Measurements from ENCODE around the gene PEF1. TPM values are rescaled to one million over a fixed set of nuclear protein-coding genes. Genes with fewer than 3 reads are reported as not detected.

Gene PEF1
- total and polyA plus RNA-seq, 4 donors: 75.1 to 103 (median 80.8) TPM

GRCh38 chr1:31669786-31670592 is 25.3 kb upstream of the PEF1 start:
- WGBS, 2 donors: 8% methylated on average over 30 of the region's 30 CpGs
- Histone ChIP-seq H3K36me3 (ENCODE audit: control insufficient read depth in 4 of 4, insufficient read depth in 4 of 4, low read length in 4 of 4) (peaks cover 0 to 38% (median 8%) of the 10 kb centered on the region in 4 donors), H3K9ac (ENCODE audit: insufficient read depth in 1 of 2, low read length in 2 of 2) (peak overlapping the region; percentile 26 to 65), H3K27ac (ENCODE audit: low read depth in 1 of 2, low read length in 1 of 2) (peak overlapping the region; percentile 14 to 25), H3K9me3 (ENCODE audit: control insufficient read depth in 4 of 4, insufficient read depth in 3 of 4, low read length in 3 of 4) (no peaks in the 10 kb centered on the region), H3K4me3 (no peak overlapping the region), H3K4me1 (ENCODE audit: control insufficient read depth in 5 of 5, insufficient read depth in 5 of 5, low read length in 5 of 5) (peaks cover 0 to 29% (median 15%) of the 10 kb centered on the region in 5 donors), H3K27me3 (ENCODE audit: control insufficient read depth in 3 of 3, insufficient read depth in 3 of 3, low read length in 2 of 3) (no peaks in the 10 kb centered on the region)
- DNase-seq (peak; percentile 79 to 88 (median 82)), ATAC-seq (ENCODE audit: insufficient read depth, low FRiP score) (peak; percentile 28)
- no peak for TF ChIP-seq CTCF (IDR thresholded peaks at IDR 0.05; ENCODE audit: control extremely low read depth, extremely low read depth)

- ATAC-seq (ENCODE audit: insufficient read depth, low FRiP score): no peak
- Histone ChIP-seq H3K27ac (ENCODE audit: low read depth in 1 of 2, low read length in 1 of 2) (peak overlapping the region; percentile 19 to 25), H3K9ac (ENCODE audit: insufficient read depth in 1 of 2, low read length in 2 of 2) (peak overlapping the region in 1 of 2 donors; percentile 65), H3K27me3 (ENCODE audit: control insufficient read depth in 3 of 3, insufficient read depth in 3 of 3, low read length in 2 of 3) (no peaks in the 10 kb centered on the region), H3K4me3 (no peak overlapping the region), H3K9me3 (ENCODE audit: control insufficient read depth in 4 of 4, insufficient read depth in 3 of 4, low read length in 3 of 4) (no peaks in the 10 kb centered on the region), H3K36me3 (ENCODE audit: control insufficient read depth in 4 of 4, insufficient read depth in 4 of 4, low read length in 4 of 4) (peaks cover 0 to 34% (median 6%) of the 10 kb centered on the region in 4 donors), H3K4me1 (ENCODE audit: control insufficient read depth in 5 of 5, insufficient read depth in 5 of 5, low read length in 5 of 5) (peaks cover 0 to 29% (median 15%) of the 10 kb centered on the region in 5 donors)
- 44 to 60% methylated on average over 7 of the region's 7 CpGs for WGBS, 2 donors
- no peak for DNase-seq
- TF ChIP-seq CTCF (IDR thresholded peaks at IDR 0.05; ENCODE audit: control extremely low read depth, extremely low read depth): no peak
Measured at GRCh38 chr1:31669433-31669785, 24.7 kb upstream of the PEF1 start.

- Histone ChIP-seq H3K27ac (ENCODE audit: low read depth in 1 of 2, low read length in 1 of 2) (no peak overlapping the region), H3K4me3 (no peak overlapping the region), H3K36me3 (ENCODE audit: control insufficient read depth in 4 of 4, insufficient read depth in 4 of 4, low read length in 4 of 4) (peaks cover 0 to 28% (median 6%) of the 10 kb centered on the region in 4 donors), H3K9me3 (ENCODE audit: control insufficient read depth in 4 of 4, insufficient read depth in 3 of 4, low read length in 3 of 4) (no peaks in the 10 kb centered on the region), H3K9ac (ENCODE audit: insufficient read depth in 1 of 2, low read length in 2 of 2) (no peak overlapping the region), H3K27me3 (ENCODE audit: control insufficient read depth in 3 of 3, insufficient read depth in 3 of 3, low read length in 2 of 3) (no peaks in the 10 kb centered on the region), H3K4me1 (ENCODE audit: control insufficient read depth in 5 of 5, insufficient read depth in 5 of 5, low read length in 5 of 5) (peaks cover 0 to 29% (median 15%) of the 10 kb centered on the region in 5 donors)
- DNase-seq (no peak), ATAC-seq (ENCODE audit: insufficient read depth, low FRiP score) (no peak)
- 84 to 90% methylated on average over 10 to 11 of the region's 11 CpGs for WGBS, 2 donors
- no peak for TF ChIP-seq CTCF (IDR thresholded peaks at IDR 0.05; ENCODE audit: control extremely low read depth, extremely low read depth)
Measured at GRCh38 chr1:31668303-31668883, 23.7 kb upstream of the PEF1 start.
